K562 (cell line): ENCODE data around the gene TJAP1. TPM values are rescaled to one million over a fixed set of nuclear protein-coding genes. Genes with fewer than 3 reads are reported as not detected.

Source experiments
- ARID1B ChIP-seq: fragments of 450-650 bp; IDR thresholded peaks from 2 replicates; pipeline ENCODE4 v1.6.1; 2016; ENCODE audit warnings: antibody characterized with exemption, mild to moderate bottlenecking, inconsistent platforms
- CBFA2T3 ChIP-seq: fragments of 450-650 bp; IDR thresholded peaks from 2 replicates; pipeline ENCODE4 v1.6.1; 2017
- CBX8 ChIP-seq: fragments of 200-600 bp; sonication (generic); IDR thresholded peaks from 2 replicates; pipeline ENCODE4 v1.6.1; 2012; ENCODE audit warnings: borderline replicate concordance, mixed run types, low read depth, mild to moderate bottlenecking, moderate library complexity, mixed read lengths, low read length, control low read depth, inconsistent platforms; ENCODE audit not compliant: poor library complexity, severe bottlenecking; ENCODE audit errors: extremely low read depth
- CHD1 ChIP-seq: fragments of 200-600 bp; sonication (generic); IDR thresholded peaks from one replicate; pipeline ENCODE4 v1.6.1; 2012; ENCODE audit warnings: mild to moderate bottlenecking, moderate library complexity, low read length, inconsistent platforms
- CTBP1 ChIP-seq: fragments of 450-650 bp; IDR thresholded peaks from 2 replicates; pipeline ENCODE4 v1.6.1; 2016; ENCODE audit warnings: borderline replicate concordance
- GTF3C2 ChIP-seq: IDR thresholded peaks from 3 replicates; pipeline ENCODE4 v1.6.1; 2011; ENCODE audit warnings: borderline replicate concordance, mild to moderate bottlenecking, moderate library complexity; ENCODE audit not compliant: insufficient read length; ENCODE audit errors: extremely low read depth
- HNRNPL ChIP-seq: fragments of 200-400 bp; formaldehyde crosslinking; IDR thresholded peaks from 2 replicates; pipeline ENCODE4 v1.6.1; 2017; ENCODE audit warnings: low read depth, mild to moderate bottlenecking, low read length
- KHSRP ChIP-seq: fragments of 450-650 bp; IDR thresholded peaks from 2 replicates; pipeline ENCODE4 v1.6.1; 2017
- MAFK ChIP-seq: IDR thresholded peaks from 2 replicates; pipeline ENCODE4 v1.6.1; 2011; ENCODE audit warnings: low read length, improper control_type of control experiment
- PTBP1 ChIP-seq: fragments of 200-400 bp; formaldehyde crosslinking; IDR thresholded peaks from 2 replicates; pipeline ENCODE4 v1.6.1; 2017; ENCODE audit warnings: low read depth, low read length
- SMARCA4 ChIP-seq: fragments of 450-650 bp; IDR thresholded peaks from 2 replicates; pipeline ENCODE4 v1.6.1; 2016
- TFE3 ChIP-seq: fragments of 450-650 bp; formaldehyde crosslinking; IDR thresholded peaks from 2 replicates; pipeline ENCODE4 v1.4.0; 2020; ENCODE audit warnings: mild to moderate bottlenecking, mixed read lengths
- ZNF133 ChIP-seq: fragments of 250-450 bp; sonication (Bioruptor Pico); IDR thresholded peaks from 2 replicates; pipeline ENCODE4 v1.4.0; 2020; ENCODE audit warnings: mild to moderate bottlenecking
- ZNF77 ChIP-seq: fragments of 250-450 bp; sonication (Bioruptor Pico); IDR thresholded peaks from 2 replicates; pipeline ENCODE4 v1.5.0; 2020
- ZNF785 ChIP-seq: fragments of 250-450 bp; sonication (Bioruptor Pico); IDR thresholded peaks from 2 replicates; pipeline ENCODE4 v1.4.0; 2020; ENCODE audit warnings: mild to moderate bottlenecking
- polyA plus RNA-seq, 8 experiments: library from polyadenylated mRNA; depleted of rRNA in 4 of 8; stranded (reverse) in 5 of 8; unstranded in 3 of 8; fragments of >200 nt; fragmentation: Nextera tagmentation in 2 of 8; fragmentation: Illumina TruSeq in 1 of 8; extraction: Ambion mirVana in 2 of 8; extraction: Trizol in 1 of 8; gene quantifications; 2 replicates each; pipeline versions ENCODE4 v1.2.1 to v1.2.3, GENCODE V29; 2011 to 2014; ENCODE audit warnings: inconsistent platforms in 1 of 8, missing spikeins in 1 of 8
- total RNA-seq, 7 experiments: library from RNA; depleted of rRNA in 6 of 7; stranded (reverse); fragments of >200 nt in 6 of 7; fragmentation: Illumina TruSeq in 2 of 7; extraction: Trizol in 2 of 7; gene quantifications; 2 replicates each; pipeline versions ENCODE4 v1.2.1 to v1.2.3, GENCODE V29; 2011 to 2021; ENCODE audit warnings: low replicate concordance in 1 of 7
- TF ChIP-seq, protein P1 (sequence below): fragments of 450-650 bp; IDR thresholded peaks from one replicate; pipeline ENCODE4 v1.6.1; 2018; ENCODE audit warnings: mild to moderate bottlenecking, moderate library complexity; ENCODE audit not compliant: partially characterized antibody
- TF ChIP-seq, protein P2 (sequence below), 2 experiments: fragments of 150-350 bp in 1 of 2; IDR thresholded peaks; 2 replicates each; pipeline ENCODE4 v1.6.1; 2012 to 2016; ENCODE audit warnings: low read depth in 2 of 2, low read length in 2 of 2, mild to moderate bottlenecking in 1 of 2, moderate library complexity in 1 of 2
- TF ChIP-seq, protein P3 (sequence below): fragments of 450-650 bp; formaldehyde crosslinking; IDR thresholded peaks from 2 replicates; pipeline ENCODE4 v1.4.0; 2020; ENCODE audit warnings: mild to moderate bottlenecking, moderate library complexity

The TJAP1 gene
- total and polyA plus RNA-seq, 9 of the 15 experiments (the other 6 are each of a cell fraction or from before 2014, with no cell fraction given) = 0.06 to 35.8 (median 16.2) TPM

GRCh38 chr6:43524483-43524961 is 47.2 kb downstream of the TJAP1 start (continued):
- TF ChIP-seq, protein P1, sequence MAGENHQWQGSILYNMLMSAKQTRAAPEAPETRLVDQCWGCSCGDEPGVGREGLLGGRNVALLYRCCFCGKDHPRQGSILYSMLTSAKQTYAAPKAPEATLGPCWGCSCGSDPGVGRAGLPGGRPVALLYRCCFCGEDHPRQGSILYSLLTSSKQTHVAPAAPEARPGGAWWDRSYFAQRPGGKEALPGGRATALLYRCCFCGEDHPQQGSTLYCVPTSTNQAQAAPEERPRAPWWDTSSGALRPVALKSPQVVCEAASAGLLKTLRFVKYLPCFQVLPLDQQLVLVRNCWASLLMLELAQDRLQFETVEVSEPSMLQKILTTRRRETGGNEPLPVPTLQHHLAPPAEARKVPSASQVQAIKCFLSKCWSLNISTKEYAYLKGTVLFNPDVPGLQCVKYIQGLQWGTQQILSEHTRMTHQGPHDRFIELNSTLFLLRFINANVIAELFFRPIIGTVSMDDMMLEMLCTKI = no peak
- TF ChIP-seq CBX8 = no peak
- TF ChIP-seq TFE3 (CRISPR knock-in tag) = no peak
- TF ChIP-seq ZNF133 (CRISPR knock-in tag) = no peak
- no peak for TF ChIP-seq ZNF785 (CRISPR knock-in tag)
- no peak for TF ChIP-seq CHD1
- no peak for TF ChIP-seq KHSRP
- TF ChIP-seq CBFA2T3 = peak; percentile 51
- TF ChIP-seq, protein P2, sequence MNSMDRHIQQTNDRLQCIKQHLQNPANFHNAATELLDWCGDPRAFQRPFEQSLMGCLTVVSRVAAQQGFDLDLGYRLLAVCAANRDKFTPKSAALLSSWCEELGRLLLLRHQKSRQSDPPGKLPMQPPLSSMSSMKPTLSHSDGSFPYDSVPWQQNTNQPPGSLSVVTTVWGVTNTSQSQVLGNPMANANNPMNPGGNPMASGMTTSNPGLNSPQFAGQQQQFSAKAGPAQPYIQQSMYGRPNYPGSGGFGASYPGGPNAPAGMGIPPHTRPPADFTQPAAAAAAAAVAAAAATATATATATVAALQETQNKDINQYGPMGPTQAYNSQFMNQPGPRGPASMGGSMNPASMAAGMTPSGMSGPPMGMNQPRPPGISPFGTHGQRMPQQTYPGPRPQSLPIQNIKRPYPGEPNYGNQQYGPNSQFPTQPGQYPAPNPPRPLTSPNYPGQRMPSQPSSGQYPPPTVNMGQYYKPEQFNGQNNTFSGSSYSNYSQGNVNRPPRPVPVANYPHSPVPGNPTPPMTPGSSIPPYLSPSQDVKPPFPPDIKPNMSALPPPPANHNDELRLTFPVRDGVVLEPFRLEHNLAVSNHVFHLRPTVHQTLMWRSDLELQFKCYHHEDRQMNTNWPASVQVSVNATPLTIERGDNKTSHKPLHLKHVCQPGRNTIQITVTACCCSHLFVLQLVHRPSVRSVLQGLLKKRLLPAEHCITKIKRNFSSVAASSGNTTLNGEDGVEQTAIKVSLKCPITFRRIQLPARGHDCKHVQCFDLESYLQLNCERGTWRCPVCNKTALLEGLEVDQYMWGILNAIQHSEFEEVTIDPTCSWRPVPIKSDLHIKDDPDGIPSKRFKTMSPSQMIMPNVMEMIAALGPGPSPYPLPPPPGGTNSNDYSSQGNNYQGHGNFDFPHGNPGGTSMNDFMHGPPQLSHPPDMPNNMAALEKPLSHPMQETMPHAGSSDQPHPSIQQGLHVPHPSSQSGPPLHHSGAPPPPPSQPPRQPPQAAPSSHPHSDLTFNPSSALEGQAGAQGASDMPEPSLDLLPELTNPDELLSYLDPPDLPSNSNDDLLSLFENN (IDR thresholded peaks at IDR 0.05; ENCODE audit: low read depth in 2 of 2, low read length in 2 of 2) = 0 out of 4 replicates have a peak, but pooled peaks of 1 of the 2 experiments have one; percentile 27
- TF ChIP-seq HNRNPL = no peak
- TF ChIP-seq MAFK = no peak
- peak; percentile 94 for TF ChIP-seq CTBP1
- TF ChIP-seq PTBP1 = no peak
- TF ChIP-seq, protein P3, sequence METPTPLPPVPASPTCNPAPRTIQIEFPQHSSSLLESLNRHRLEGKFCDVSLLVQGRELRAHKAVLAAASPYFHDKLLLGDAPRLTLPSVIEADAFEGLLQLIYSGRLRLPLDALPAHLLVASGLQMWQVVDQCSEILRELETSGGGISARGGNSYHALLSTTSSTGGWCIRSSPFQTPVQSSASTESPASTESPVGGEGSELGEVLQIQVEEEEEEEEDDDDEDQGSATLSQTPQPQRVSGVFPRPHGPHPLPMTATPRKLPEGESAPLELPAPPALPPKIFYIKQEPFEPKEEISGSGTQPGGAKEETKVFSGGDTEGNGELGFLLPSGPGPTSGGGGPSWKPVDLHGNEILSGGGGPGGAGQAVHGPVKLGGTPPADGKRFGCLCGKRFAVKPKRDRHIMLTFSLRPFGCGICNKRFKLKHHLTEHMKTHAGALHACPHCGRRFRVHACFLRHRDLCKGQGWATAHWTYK (CRISPR knock-in tag) = no peak
- no peak for TF ChIP-seq GTF3C2
- TF ChIP-seq SMARCA4 = 0 out of 2 replicates have a peak, but pooled peaks have one; percentile 30
- TF ChIP-seq ZNF77 (CRISPR knock-in tag) = no peak
- peak; percentile 42 for TF ChIP-seq ARID1B
